IMR-90 (cell line): ENCODE results near the gene SNRPA1. TPM values are rescaled to one million over a fixed set of nuclear protein-coding genes. Genes with fewer than 3 reads are reported as not detected.

Experiments
- ATAC-seq: fragments of 200-7000 bp; cut with Tn5 transposase; 2 replicates; pipeline ENCODE4 v1.9.1; 2020; ENCODE audit warnings: low read depth, mild to moderate bottlenecking, moderate library complexity
- BruUV-seq: library from RNA; stranded (reverse); fragments of 400-500 nt; replicated peaks from 2 replicates; lab custom pipeline; 2021; lab: Mats Ljungman, UMichigan
- CTCF ChIA-PET: fragments of 300-600 bp; formaldehyde crosslinking; extraction: SDS; loops from one replicate; lab custom pipeline; 2021; ENCODE audit warnings: antibody characterized with exemption; lab: Yijun Ruan, JAX
- POLR2A ChIA-PET: fragments of 300-600 bp; sonication (Branson Sonifier 250); formaldehyde crosslinking; loops from one replicate; lab custom pipeline; 2022; ENCODE audit warnings: antibody characterized with exemption; ENCODE audit not compliant: unreplicated experiment; lab: Charles Lee
- DNase-seq: peaks from one replicate; pipeline ENCODE4 v3.0.0; 2013
- H2AFZ ChIP-seq: replicated peaks from 2 replicates; pipeline ENCODE3; 2013; ENCODE audit warnings: low read length, mild to moderate bottlenecking; ENCODE audit not compliant: poor library complexity
- H2AK5ac ChIP-seq: 2 replicates; pipeline ENCODE4 v1.6.1; 2013; ENCODE audit warnings: low read depth, low read length, inconsistent platforms
- H2AK9ac ChIP-seq: replicated peaks from 2 replicates; pipeline ENCODE3; 2013; ENCODE audit warnings: mild to moderate bottlenecking, low read depth, low read length, moderate library complexity; ENCODE audit not compliant: poor library complexity
- H2BK120ac ChIP-seq: 2 replicates; pipeline ENCODE4 v1.6.1; 2013; ENCODE audit warnings: low read depth, low read length, inconsistent platforms
- H2BK15ac ChIP-seq: 3 replicates; pipeline ENCODE4 v1.6.1; 2013; ENCODE audit warnings: low read depth, low read length, inconsistent platforms
- H2BK20ac ChIP-seq: 2 replicates; pipeline ENCODE4 v1.6.1; 2013; ENCODE audit warnings: low read depth, mild to moderate bottlenecking, inconsistent platforms, low read length, moderate library complexity
- H2BK5ac ChIP-seq: 2 replicates; pipeline ENCODE4 v1.6.1; 2013; ENCODE audit warnings: mild to moderate bottlenecking, low read depth, low read length, inconsistent platforms; ENCODE audit not compliant: poor library complexity, severe bottlenecking
- H3K14ac ChIP-seq: replicated peaks from 2 replicates; pipeline ENCODE4 v1.6.1; 2013; ENCODE audit warnings: low read depth, low read length, inconsistent platforms
- H3K18ac ChIP-seq: 2 replicates; pipeline ENCODE4 v1.6.1; 2013; ENCODE audit warnings: low read depth, low read length, control low read depth
- H3K23ac ChIP-seq: 2 replicates; pipeline ENCODE4 v1.6.1; 2013; ENCODE audit warnings: low read depth, low read length, inconsistent platforms
- H3K27ac ChIP-seq: 2 replicates; pipeline ENCODE4 v1.5.1; 2013; ENCODE audit warnings: mild to moderate bottlenecking, control low read depth, low read length; ENCODE audit not compliant: insufficient read depth
- H3K27me3 ChIP-seq: 2 replicates; pipeline ENCODE4 v1.6.1; 2013; ENCODE audit warnings: low read length; ENCODE audit not compliant: control insufficient read depth, insufficient read depth
- H3K36me3 ChIP-seq: 2 replicates; pipeline ENCODE4 v1.6.1; 2013; ENCODE audit warnings: low read length, mixed read lengths; ENCODE audit not compliant: control insufficient read depth, insufficient read depth
- H3K4ac ChIP-seq: 2 replicates; pipeline ENCODE4 v1.6.1; 2013; ENCODE audit warnings: low read depth, low read length, inconsistent platforms
- H3K4me1 ChIP-seq: 2 replicates; pipeline ENCODE4 v1.6.1; 2013; ENCODE audit warnings: low read length, mixed read lengths; ENCODE audit not compliant: control insufficient read depth, insufficient read depth
- H3K4me2 ChIP-seq: 2 replicates; pipeline ENCODE4 v1.6.1; 2013; ENCODE audit warnings: low read depth, mild to moderate bottlenecking, control low read depth, low read length, moderate library complexity
- H3K4me3 ChIP-seq: 2 replicates; pipeline ENCODE4 v1.5.1; 2013; ENCODE audit warnings: low read depth, mild to moderate bottlenecking, control low read depth, low read length, moderate library complexity; ENCODE audit not compliant: insufficient read depth
- H3K56ac ChIP-seq: 2 replicates; pipeline ENCODE4 v1.6.1; 2013; ENCODE audit warnings: low read length, inconsistent platforms; ENCODE audit not compliant: insufficient read depth; ENCODE audit errors: extremely low read depth
- H3K79me1 ChIP-seq, 2 experiments: 2 replicates each; pipeline ENCODE4 v1.6.1; 2013; ENCODE audit warnings: low read length in 2 of 2, inconsistent platforms in 1 of 2, low read depth in 1 of 2
- H3K9ac ChIP-seq: 2 replicates; pipeline ENCODE4 v1.6.1; 2013; ENCODE audit warnings: low read depth, low read length, control low read depth
- H3K9me1 ChIP-seq: 2 replicates; pipeline ENCODE4 v1.6.1; 2013; ENCODE audit warnings: low read length, inconsistent platforms; ENCODE audit not compliant: insufficient read depth
- H3K9me3 ChIP-seq: 2 replicates; pipeline ENCODE4 v1.6.1; 2013; ENCODE audit warnings: low read length; ENCODE audit not compliant: control insufficient read depth, insufficient read depth
- H4K20me1 ChIP-seq: 2 replicates; pipeline ENCODE4 v1.6.1; 2013; ENCODE audit warnings: low read length, inconsistent platforms; ENCODE audit not compliant: insufficient read depth
- H4K5ac ChIP-seq: 2 replicates; pipeline ENCODE4 v1.6.1; 2013; ENCODE audit warnings: mild to moderate bottlenecking, low read depth, low read length, control low read depth
- H4K8ac ChIP-seq, 2 experiments: 2 replicates each; pipeline ENCODE4 v1.6.1; 2013; ENCODE audit warnings: low read depth in 2 of 2, low read length in 2 of 2, control low read depth in 1 of 2, inconsistent platforms in 1 of 2
- H4K91ac ChIP-seq: 2 replicates; pipeline ENCODE4 v1.6.1; 2013; ENCODE audit warnings: low read depth, low read length, inconsistent platforms; ENCODE audit not compliant: insufficient read depth
- MXI1 ChIP-seq: IDR thresholded peaks from 2 replicates; pipeline ENCODE4 v1.6.1; 2012; ENCODE audit warnings: low read depth, mild to moderate bottlenecking, low read length, moderate library complexity, borderline replicate concordance
- NFE2L2 ChIP-seq: fragments of 150-350 bp; IDR thresholded peaks from 2 replicates; pipeline ENCODE4 v1.6.1; 2016; ENCODE audit warnings: low read depth, mild to moderate bottlenecking, low read length
- RAD21 ChIP-seq: IDR thresholded peaks from 2 replicates; pipeline ENCODE4 v1.6.1; 2012; ENCODE audit warnings: low read length, improper control_type of control experiment
- RCOR1 ChIP-seq: IDR thresholded peaks from 2 replicates; pipeline ENCODE4 v1.6.1; 2012; ENCODE audit warnings: mild to moderate bottlenecking, low read length, improper control_type of control experiment; ENCODE audit not compliant: insufficient replicate concordance
- WGBS, 2 experiments: methylation state at CpG; one replicate each; pipeline versions ENCODE4 v1.1.5 to v1.1.7; 2013; ENCODE audit warnings: missing lambda C conversion rate in 2 of 2; ENCODE audit not compliant: insufficient read length in 1 of 2; ENCODE audit errors: extremely low coverage in 2 of 2; 5-methylcytosine and 5-hydroxymethylcytosine counted together
- dilution Hi-C: fragments of 300-500 bp; cut with HindIII; formaldehyde crosslinking; loops from one replicate; pipeline ENCODE4 v1.14.3; 2018; ENCODE audit warnings: low sequenced_read_pairs; ENCODE audit not compliant: unreplicated experiment
- in situ Hi-C: fragments of 300-500 bp; cut with MboI; formaldehyde crosslinking; loops from 3 replicates; pipeline ENCODE4 v1.14.3; 2019; ENCODE audit warnings: low sequenced_read_pairs, inconsistent platforms, mixed read lengths
- intact Hi-C: fragments of 100-400 bp; cut with micrococcal nuclease; formaldehyde crosslinking; loops from 2 replicates; pipeline ENCODE4 v1.10.0; 2022
- polyA plus RNA-seq, 3 experiments: library from polyadenylated mRNA; depleted of rRNA; stranded (reverse); fragments of >200 nt; gene quantifications; 2 replicates each; pipeline ENCODE4 v1.2.3, GENCODE V29; 2012; ENCODE audit warnings: low replicate concordance in 1 of 3
- total RNA-seq: library from RNA; depleted of rRNA; stranded (reverse); fragments of >200 nt; gene quantifications from 2 replicates; pipeline ENCODE4 v1.2.3, GENCODE V29; 2012

Gene SNRPA1
- total and polyA plus RNA-seq, 2 of the 4 experiments (the other 2 are of a cell fraction) = 37.1 to 79.9 TPM

GRCh38 chr15:101310508-101310907 is 15.5 kb upstream of the SNRPA1 start:
- Histone ChIP-seq H3K9ac (no peak overlapping the region), H3K9me3 (no peaks in the 10 kb centered on the region), H3K4me2 (no peak overlapping the region), H2BK5ac (no peak overlapping the region), H3K18ac (no peak overlapping the region), H2BK20ac (no peak overlapping the region), H3K4ac (no peak overlapping the region), H3K27me3 (peaks cover 28% of the 10 kb centered on the region), H3K4me3 (no peak overlapping the region), H4K20me1 (no peaks in the 10 kb centered on the region), H2AK9ac (no peak overlapping the region), H2BK120ac (no peak overlapping the region), H3K79me1 (no peaks in the 10 kb centered on the region), H3K56ac (no peak overlapping the region), H2BK15ac (no peak overlapping the region), H4K91ac (no peak overlapping the region), H3K9me1 (no peaks in the 10 kb centered on the region), H4K5ac (no peak overlapping the region), H2AK5ac (no peak overlapping the region), H3K14ac (no peak overlapping the region), H2AFZ (no peak overlapping the region), H4K8ac (no peak overlapping the region), H3K23ac (no peak overlapping the region), H3K4me1 (no peaks in the 10 kb centered on the region), H3K36me3 (no peaks in the 10 kb centered on the region), H3K27ac (no peak overlapping the region)
- DNase-seq (no peak), ATAC-seq (no peak)
- ChIA-PET POLR2A (no interaction called here), CTCF (no interaction called here)
- no peak for TF ChIP-seq MXI1
- TF ChIP-seq RCOR1 = no peak
- TF ChIP-seq RAD21 = no peak
- no peak for TF ChIP-seq NFE2L2
- dilution Hi-C loops (no loop called here), intact Hi-C loops (no loop called here), in situ Hi-C loops (no loop called here)
- no TSS peak for BruUV-seq
- no CpG with 5 or more reads among the region's 7 CpGs for WGBS, 2 experiments
